ENCODE data around the gene GNS.
"Not testable (repeated sequence)": the region's sequence is repeated elsewhere in the genome, so short reads cannot be mapped to it uniquely, and the experiment has no call there.

The GNS gene

GRCh38 chr12:64779354-64779974 lies 20.3 kb upstream of the GNS start:
- DNase-seq (ENCODE audit: low read depth), result no peak

DNA sequence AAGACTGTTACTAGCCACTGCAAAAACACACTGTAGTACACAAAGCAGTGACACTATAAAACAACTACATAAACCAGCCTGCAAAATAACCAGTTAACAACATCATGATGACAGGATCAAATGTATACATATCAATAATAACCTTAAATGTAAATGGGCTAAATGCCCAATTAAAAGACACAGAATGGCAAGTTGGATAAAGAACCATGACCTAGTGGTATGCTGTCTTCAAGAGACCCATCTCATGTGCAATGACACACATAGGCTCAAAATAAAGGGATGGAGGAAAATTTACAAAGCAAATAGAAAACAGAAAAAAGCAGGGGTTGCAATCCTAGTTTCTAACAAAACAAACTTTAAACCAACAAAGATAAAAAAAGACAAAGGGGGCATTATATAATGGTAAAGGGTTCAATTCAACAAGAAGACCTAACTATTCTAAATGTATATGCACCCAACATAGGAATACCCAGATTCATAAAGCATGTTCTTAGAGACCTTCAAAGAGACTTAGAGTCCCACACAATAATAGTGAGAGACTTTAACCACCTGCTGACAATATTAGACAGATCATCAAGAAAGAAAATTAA lies 16.0 kb upstream of the GNS start:
- not testable (repeated sequence) for DNase-seq (ENCODE audit: low read depth)

DNA sequence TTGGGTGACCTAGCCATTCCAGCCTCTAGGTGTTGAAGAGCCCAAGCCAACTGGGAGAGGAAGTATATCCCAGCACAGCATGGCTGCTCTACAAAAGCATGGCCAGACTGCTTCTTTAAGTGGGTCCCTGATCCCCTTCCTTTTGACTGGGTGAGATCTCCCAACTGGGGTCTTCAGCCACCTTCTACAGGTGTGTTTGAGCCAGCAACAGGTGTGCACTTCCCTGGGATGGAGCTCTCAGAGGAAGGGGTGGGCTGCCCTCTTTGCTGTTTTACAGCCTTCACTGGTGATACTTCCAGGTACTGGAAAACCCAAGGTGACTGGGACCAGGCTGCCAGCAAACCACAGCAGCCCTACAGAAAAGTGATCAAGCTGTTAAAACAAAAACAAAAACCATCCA lies 14.2 kb upstream of the GNS start:
- no peak for DNase-seq (ENCODE audit: low read depth)

DNA sequence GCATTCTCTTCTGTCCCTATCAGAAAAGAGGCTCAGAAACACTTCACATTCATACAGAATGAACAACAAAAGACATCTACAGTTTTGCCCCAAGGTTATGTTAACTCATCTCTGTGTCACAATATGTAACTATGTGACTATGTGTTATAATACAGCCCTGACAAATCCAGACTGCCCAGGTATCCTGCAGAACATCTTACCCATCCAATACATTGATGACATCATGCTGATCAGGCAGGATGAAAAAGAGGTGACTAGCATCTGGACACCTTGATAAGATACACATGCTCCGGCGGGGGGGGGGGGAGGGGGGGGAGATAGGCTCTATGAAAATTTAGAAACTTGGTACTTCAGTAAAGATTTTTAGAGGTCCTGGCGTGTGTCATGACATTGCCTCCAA lies 8.3 kb upstream of the GNS start:
- no peak for DNase-seq (ENCODE audit: low read depth)

- DNase-seq (ENCODE audit: low read depth), result no peak
Measured at GRCh38 chr12:64760808-64761573, 1.8 kb upstream of the GNS start.

DNA sequence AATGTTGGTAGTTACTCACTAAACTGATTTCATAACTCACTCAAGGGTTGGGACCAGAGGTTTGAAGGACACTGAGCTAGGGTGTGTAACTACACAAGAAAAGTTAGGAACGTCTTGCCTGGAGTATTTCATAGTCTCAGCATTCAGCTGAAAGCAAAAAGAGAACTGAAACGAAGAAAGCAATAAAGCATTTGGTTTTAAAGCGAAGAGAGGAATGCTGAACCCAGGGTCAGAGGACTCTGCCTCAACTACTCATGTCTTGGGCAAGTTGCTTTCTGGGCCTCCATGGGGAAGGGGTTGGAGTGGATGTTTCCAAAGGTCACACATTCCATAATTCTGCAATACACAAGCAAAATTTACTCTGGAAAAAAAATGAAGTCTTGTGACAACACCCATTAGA lies 1.4 kb downstream of the GNS start:
- DNase-seq (ENCODE audit: low read depth), result no peak

DNA sequence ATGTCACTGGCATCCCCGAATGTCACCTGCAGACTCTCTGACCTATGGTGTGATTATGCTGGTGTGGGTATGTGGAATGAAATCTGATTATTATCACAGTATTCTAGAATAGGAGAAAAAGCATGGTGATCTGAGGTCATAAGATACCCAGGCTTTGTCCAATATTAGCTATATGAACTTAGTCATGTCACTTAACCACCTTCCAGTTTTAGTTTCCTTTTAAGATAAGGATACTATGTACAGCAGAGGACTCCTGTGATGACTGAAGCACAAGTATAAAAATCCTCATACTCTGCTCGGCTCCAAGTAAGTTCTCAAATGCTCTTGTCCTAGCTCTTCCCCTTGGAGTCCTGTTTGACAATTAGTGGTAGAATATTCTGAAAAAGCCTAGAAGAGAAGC lies 2.8 kb downstream of the GNS start:
- no peak for DNase-seq (ENCODE audit: low read depth)

- no peak for DNase-seq (ENCODE audit: low read depth)
Measured at GRCh38 chr12:64753427-64753826, 5.8 kb downstream of the GNS start.

GRCh38 chr12:64752833-64753238 lies 6.4 kb downstream of the GNS start:
- peak; percentile 30 for DNase-seq (ENCODE audit: low read depth)

GRCh38 chr12:64752032-64752431 lies 7.2 kb downstream of the GNS start:
- peak; percentile 25 for DNase-seq (ENCODE audit: low read depth)

GRCh38 chr12:64749461-64750200 lies 9.6 kb downstream of the GNS start:
- no peak for DNase-seq (ENCODE audit: low read depth)

GRCh38 chr12:64747695-64748094 lies 11.5 kb downstream of the GNS start:
- peak; percentile 20 for DNase-seq (ENCODE audit: low read depth)

GRCh38 chr12:64746663-64747062 lies 12.5 kb downstream of the GNS start:
- DNase-seq (ENCODE audit: low read depth), result peak; percentile 63

GRCh38 chr12:64745980-64746379 lies 13.2 kb downstream of the GNS start:
- DNase-seq (ENCODE audit: low read depth), result no peak

GRCh38 chr12:64745259-64745807 lies 13.9 kb downstream of the GNS start:
- no peak for DNase-seq (ENCODE audit: low read depth)

- DNase-seq (ENCODE audit: low read depth), result peak; percentile 49
Measured at GRCh38 chr12:64744422-64745258, 14.6 kb downstream of the GNS start.

GRCh38 chr12:64743206-64743605 lies 16.0 kb downstream of the GNS start:
- no peak for DNase-seq (ENCODE audit: low read depth)

DNA sequence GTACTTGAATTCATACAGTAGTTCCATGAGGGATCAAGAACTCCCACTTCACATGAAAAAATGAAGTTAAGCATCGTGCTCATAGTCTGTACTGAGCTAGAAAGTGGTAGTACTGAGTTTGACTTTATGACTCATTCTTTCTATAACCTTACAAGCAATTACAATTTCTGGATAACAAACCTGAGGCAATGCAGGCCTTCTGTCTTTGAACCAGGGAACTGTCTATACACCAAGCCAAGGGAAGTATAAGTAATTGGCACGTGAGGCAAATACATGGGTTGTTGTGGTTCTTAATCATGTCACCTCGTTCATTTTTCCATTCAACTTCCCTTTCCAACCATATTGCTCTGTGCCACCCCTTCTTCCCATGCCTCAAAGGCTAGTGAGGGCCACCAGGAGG lies 16.8 kb downstream of the GNS start:
- DNase-seq (ENCODE audit: low read depth), result no peak

DNA sequence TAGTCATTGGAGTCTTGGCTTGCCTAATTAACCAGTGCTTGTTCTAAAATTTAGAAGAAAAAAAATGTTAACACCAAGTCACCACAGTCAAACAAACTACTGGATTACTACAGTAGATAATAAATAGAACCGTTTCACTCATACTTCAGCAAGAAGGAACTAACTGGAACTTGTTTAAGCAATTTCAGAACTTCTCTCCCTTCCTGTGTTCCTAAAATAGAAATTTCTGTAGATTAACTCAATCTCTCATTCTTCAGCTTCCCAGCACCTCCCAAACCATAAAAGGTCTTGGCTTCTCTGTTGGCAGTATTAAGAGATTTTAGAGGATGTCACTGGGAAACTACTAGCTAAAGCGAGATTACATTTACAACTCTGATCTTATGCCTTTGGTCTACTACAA lies 18.6 kb downstream of the GNS start:
- no peak for DNase-seq (ENCODE audit: low read depth)

DNA sequence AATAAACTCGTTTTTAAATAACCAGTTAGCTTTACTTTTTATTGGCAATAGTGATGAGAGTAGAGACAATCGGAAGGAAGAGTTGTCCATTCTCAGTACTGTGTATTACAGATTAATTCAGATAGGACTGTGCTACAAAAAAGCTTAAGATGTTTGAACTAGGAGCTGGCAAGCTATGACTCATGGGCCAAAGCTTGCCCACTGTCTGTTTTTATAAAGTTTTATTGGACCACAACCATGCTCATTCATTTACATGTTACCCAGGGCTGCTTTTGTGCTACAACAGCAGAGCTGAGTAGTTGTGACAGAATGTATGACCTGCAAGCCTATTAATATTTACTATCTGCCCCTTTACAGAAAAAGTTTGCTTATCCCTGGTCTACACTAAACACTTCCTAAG lies 19.4 kb downstream of the GNS start:
- no peak for DNase-seq (ENCODE audit: low read depth)

DNA sequence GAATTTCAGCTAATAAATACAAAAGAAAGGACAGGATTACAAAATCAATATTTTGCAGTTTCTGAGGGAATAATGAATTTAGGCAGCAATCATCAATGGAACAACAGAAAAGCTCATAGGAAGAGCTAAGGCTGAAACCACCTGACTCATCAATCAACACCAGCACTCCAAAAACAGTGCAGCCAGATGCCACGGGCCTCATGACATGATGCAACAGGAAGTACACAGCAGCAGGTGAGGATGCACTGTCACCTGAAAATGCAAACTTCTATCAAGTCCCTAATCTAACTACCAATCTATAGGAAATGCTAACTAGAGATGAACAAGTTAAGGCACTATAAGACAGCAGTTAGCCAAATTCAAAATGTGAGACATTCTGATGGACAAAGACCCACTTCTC lies 21.7 kb downstream of the GNS start:
- DNase-seq (ENCODE audit: low read depth), result no peak

GRCh38 chr12:64736771-64737170 lies 22.4 kb downstream of the GNS start:
- no peak for DNase-seq (ENCODE audit: low read depth)

All from iris pigment epithelial cell (primary cell).